Measurements from ENCODE around the gene AFF3.

DNA sequence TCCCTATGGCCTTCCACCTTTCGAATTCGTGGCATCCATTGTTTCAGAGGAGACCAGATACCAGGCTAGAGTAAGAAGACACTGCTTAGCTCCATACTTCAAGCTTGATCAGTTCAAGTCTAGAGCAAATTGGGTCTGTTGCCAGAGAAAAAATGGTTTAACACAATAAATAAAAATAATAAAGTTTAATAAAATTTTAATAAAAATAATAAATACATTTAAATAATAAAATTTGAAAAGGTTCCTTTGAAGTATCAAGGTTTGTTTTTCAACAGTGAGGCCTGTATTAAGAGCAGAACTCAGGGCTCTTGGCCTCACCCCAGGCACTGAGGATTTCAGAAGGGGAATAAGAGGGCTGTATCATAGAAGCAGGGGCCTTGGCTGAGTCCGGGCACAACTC is 547.0 kb downstream of the AFF3 start:
- TF ChIP-seq CTCF (conservative IDR thresholded peaks at IDR 0.05) (no peak), EZH2 (IDR thresholded peaks at IDR 0.05; ENCODE audit: low read depth) (no peak)

All from PC-9 (cell line).